Measurements from ENCODE around the gene ASB9. TPM values are rescaled to one million over a fixed set of nuclear protein-coding genes. Genes with fewer than 3 reads are reported as not detected.

Gene ASB9
- total and polyA plus RNA-seq, 4 donors = 2.4 to 11.3 (median 2.9) TPM

DNA sequence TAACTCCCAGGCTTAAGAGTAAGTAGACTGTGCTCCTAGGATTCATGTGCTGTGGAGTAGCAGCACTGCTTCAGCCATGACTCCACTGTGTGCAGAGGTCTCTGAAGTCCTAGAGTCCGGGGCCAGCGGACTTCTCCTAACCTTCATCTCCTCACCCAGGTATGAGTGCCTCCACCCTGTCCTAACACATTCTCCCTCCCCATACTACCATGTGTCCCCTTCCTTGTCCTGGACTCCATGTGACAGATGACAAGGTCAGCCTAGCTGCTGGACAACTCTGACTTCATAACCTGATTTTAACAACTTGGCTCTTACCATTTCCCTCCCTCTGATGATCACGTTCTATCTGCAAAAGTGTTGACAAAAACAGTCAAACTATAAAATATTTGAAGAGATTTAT, 28.9 kb upstream of the ASB9 start:
- 69% methylated on average over 3 of the region's 3 CpGs for WGBS
- Histone ChIP-seq H3K27ac (ENCODE audit: low read depth in 1 of 2, low read length in 2 of 2) (peak overlapping the region; percentile 75 to 88), H3K9ac (ENCODE audit: low read depth in 1 of 2, low read length in 2 of 2) (no peak overlapping the region), H3K4me1 (ENCODE audit: control insufficient read depth in 4 of 4, insufficient read depth in 4 of 4, low read length in 3 of 4) (peaks cover 2 to 21% (median 15%) of the 10 kb centered on the region in 4 donors), H3K36me3 (ENCODE audit: control insufficient read depth in 4 of 4, insufficient read depth in 3 of 4, low read depth in 1 of 4, low read length in 3 of 4) (no peaks in the 10 kb centered on the region), H3K27me3 (ENCODE audit: control insufficient read depth in 4 of 4, insufficient read depth in 4 of 4, low read length in 3 of 4) (peaks cover 0 to 5% (median 0%) of the 10 kb centered on the region in 4 donors), H3K4me3 (ENCODE audit: low read depth in 1 of 3, low read length in 3 of 3) (no peak overlapping the region), H3K9me3 (ENCODE audit: control insufficient read depth in 4 of 4, low read length in 3 of 4) (no peaks in the 10 kb centered on the region)
- TF ChIP-seq SP1 (IDR thresholded peaks at IDR 0.05) = no peak
- no peak for TF ChIP-seq FOXA2 (IDR thresholded peaks at IDR 0.05)
- no peak for TF ChIP-seq MAX (IDR thresholded peaks at IDR 0.05)
- TF ChIP-seq FOXA1 (IDR thresholded peaks at IDR 0.05) = no peak
- DNase-seq (ENCODE audit: low spot score) = no peak

- TF ChIP-seq NR2F2 (IDR thresholded peaks at IDR 0.05) = peak; percentile 26
- TF ChIP-seq, protein P1, sequence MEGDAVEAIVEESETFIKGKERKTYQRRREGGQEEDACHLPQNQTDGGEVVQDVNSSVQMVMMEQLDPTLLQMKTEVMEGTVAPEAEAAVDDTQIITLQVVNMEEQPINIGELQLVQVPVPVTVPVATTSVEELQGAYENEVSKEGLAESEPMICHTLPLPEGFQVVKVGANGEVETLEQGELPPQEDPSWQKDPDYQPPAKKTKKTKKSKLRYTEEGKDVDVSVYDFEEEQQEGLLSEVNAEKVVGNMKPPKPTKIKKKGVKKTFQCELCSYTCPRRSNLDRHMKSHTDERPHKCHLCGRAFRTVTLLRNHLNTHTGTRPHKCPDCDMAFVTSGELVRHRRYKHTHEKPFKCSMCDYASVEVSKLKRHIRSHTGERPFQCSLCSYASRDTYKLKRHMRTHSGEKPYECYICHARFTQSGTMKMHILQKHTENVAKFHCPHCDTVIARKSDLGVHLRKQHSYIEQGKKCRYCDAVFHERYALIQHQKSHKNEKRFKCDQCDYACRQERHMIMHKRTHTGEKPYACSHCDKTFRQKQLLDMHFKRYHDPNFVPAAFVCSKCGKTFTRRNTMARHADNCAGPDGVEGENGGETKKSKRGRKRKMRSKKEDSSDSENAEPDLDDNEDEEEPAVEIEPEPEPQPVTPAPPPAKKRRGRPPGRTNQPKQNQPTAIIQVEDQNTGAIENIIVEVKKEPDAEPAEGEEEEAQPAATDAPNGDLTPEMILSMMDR (IDR thresholded peaks at IDR 0.05; ENCODE audit: low read depth, low read length, missing input control) = no peak
- no peak for TF ChIP-seq HNF4A (conservative IDR thresholded peaks at IDR 0.05)
- TF ChIP-seq YY1 (IDR thresholded peaks at IDR 0.05) = no peak
- TF ChIP-seq SP1 (IDR thresholded peaks at IDR 0.05) = peak; percentile 49
- no peak for TF ChIP-seq MAX (IDR thresholded peaks at IDR 0.05)
- no peaks in the 10 kb centered on the region for H3K9me3 ChIP-seq (ENCODE audit: control insufficient read depth in 4 of 4, low read length in 3 of 4)
- no peak for DNase-seq (ENCODE audit: low spot score)
- H3K36me3 ChIP-seq (ENCODE audit: control insufficient read depth in 4 of 4, insufficient read depth in 3 of 4, low read depth in 1 of 4, low read length in 3 of 4) = no peaks in the 10 kb centered on the region
- H3K9ac ChIP-seq (ENCODE audit: low read depth in 1 of 2, low read length in 2 of 2) = no peak overlapping the region
- H3K27me3 ChIP-seq (ENCODE audit: control insufficient read depth in 4 of 4, insufficient read depth in 4 of 4, low read length in 3 of 4) = peaks cover 0 to 5% (median 0%) of the 10 kb centered on the region in 4 donors
- 71% methylated on average over 2 of the region's 2 CpGs for WGBS
- H3K4me3 ChIP-seq (ENCODE audit: low read depth in 1 of 3, low read length in 3 of 3) = no peak overlapping the region
- peaks cover 2 to 21% (median 15%) of the 10 kb centered on the region in 4 donors for H3K4me1 ChIP-seq (ENCODE audit: control insufficient read depth in 4 of 4, insufficient read depth in 4 of 4, low read length in 3 of 4)
- peak overlapping the region in 1 of 2 donors; percentile 88 for H3K27ac ChIP-seq (ENCODE audit: low read depth in 1 of 2, low read length in 2 of 2)
Measured at GRCh38 chrX:15298201-15298600, 28.3 kb upstream of the ASB9 start.

DNA sequence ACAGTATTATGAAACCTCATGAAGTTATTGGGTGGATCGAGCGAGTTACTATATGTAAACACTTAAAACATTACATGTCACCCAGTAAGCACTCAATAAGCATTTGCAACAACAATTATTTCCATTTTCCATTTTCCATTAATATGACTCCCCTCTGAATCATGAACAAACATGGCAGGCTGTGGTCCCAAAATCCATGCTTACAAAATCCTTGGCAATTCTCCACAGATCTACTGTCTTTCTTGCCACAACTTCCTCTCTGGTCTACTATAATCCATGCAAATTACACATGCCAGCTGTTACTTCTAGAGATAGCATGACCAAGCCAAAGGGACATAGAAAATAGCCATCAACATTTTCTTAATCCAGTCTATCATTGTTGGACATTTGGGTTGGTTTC, 23.6 kb upstream of the ASB9 start:
- H3K9me3 ChIP-seq (ENCODE audit: control insufficient read depth in 4 of 4, low read length in 3 of 4) = no peaks in the 10 kb centered on the region
- no peak for DNase-seq (ENCODE audit: low spot score)
- WGBS = 99% methylated on average over 2 of the region's 2 CpGs
- TF ChIP-seq EGR1 (IDR thresholded peaks at IDR 0.05; ENCODE audit: low read depth in 2 of 2) (no peak), TAF1 (conservative IDR thresholded peaks at IDR 0.05) (no peak), JUND (IDR thresholded peaks at IDR 0.05) (no peak), GABPA (IDR thresholded peaks at IDR 0.05 in 1 of 2, conservative IDR thresholded peaks at IDR 0.05 in 1 of 2) (no peak), FOXA2 (IDR thresholded peaks at IDR 0.05) (no peak), YY1 (IDR thresholded peaks at IDR 0.05) (no peak)
- TF ChIP-seq, protein P2, sequence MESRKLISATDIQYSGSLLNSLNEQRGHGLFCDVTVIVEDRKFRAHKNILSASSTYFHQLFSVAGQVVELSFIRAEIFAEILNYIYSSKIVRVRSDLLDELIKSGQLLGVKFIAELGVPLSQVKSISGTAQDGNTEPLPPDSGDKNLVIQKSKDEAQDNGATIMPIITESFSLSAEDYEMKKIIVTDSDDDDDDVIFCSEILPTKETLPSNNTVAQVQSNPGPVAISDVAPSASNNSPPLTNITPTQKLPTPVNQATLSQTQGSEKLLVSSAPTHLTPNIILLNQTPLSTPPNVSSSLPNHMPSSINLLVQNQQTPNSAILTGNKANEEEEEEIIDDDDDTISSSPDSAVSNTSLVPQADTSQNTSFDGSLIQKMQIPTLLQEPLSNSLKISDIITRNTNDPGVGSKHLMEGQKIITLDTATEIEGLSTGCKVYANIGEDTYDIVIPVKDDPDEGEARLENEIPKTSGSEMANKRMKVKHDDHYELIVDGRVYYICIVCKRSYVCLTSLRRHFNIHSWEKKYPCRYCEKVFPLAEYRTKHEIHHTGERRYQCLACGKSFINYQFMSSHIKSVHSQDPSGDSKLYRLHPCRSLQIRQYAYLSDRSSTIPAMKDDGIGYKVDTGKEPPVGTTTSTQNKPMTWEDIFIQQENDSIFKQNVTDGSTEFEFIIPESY (IDR thresholded peaks at IDR 0.05) = no peak
- TF ChIP-seq, protein P1 (IDR thresholded peaks at IDR 0.05; ENCODE audit: low read depth, low read length, missing input control) = no peak
- H3K27ac ChIP-seq (ENCODE audit: low read depth in 1 of 2, low read length in 2 of 2) = no peak overlapping the region
- no peak overlapping the region for H3K4me3 ChIP-seq (ENCODE audit: low read depth in 1 of 3, low read length in 3 of 3)
- H3K9ac ChIP-seq (ENCODE audit: low read depth in 1 of 2, low read length in 2 of 2) = no peak overlapping the region
- peaks cover 0 to under 1% (median 0%) of the 10 kb centered on the region in 4 donors for H3K4me1 ChIP-seq (ENCODE audit: control insufficient read depth in 4 of 4, insufficient read depth in 4 of 4, low read length in 3 of 4)
- H3K36me3 ChIP-seq (ENCODE audit: control insufficient read depth in 4 of 4, insufficient read depth in 3 of 4, low read depth in 1 of 4, low read length in 3 of 4) = no peaks in the 10 kb centered on the region
- peaks cover 0 to 2% (median 0%) of the 10 kb centered on the region in 4 donors for H3K27me3 ChIP-seq (ENCODE audit: control insufficient read depth in 4 of 4, insufficient read depth in 4 of 4, low read length in 3 of 4)
